ENCODE results near the gene ICA1.

ICA1 gene

GRCh38 chr7:8161364-8161828 is 100.6 kb downstream of the ICA1 start:
- no peak for DNase-seq (ENCODE audit: low read depth in 2 of 2)

- DNase-seq (ENCODE audit: low read depth in 2 of 2), result no peak
Observed at GRCh38 chr7:8160779-8161345, 101.1 kb downstream of the ICA1 start.

GRCh38 chr7:8160250-8160649 is 101.7 kb downstream of the ICA1 start:
- no peak for DNase-seq (ENCODE audit: low read depth in 2 of 2)

- DNase-seq (ENCODE audit: low read depth in 2 of 2), result no peak
Observed at GRCh38 chr7:8159595-8159994, 102.4 kb downstream of the ICA1 start.

- no peak for DNase-seq (ENCODE audit: low read depth in 2 of 2)
Observed at GRCh38 chr7:8157296-8157695, 104.7 kb downstream of the ICA1 start.

GRCh38 chr7:8155836-8156235 is 106.1 kb downstream of the ICA1 start:
- no peak for DNase-seq (ENCODE audit: low read depth in 2 of 2)

GRCh38 chr7:8154272-8154671 is 107.7 kb downstream of the ICA1 start:
- no peak for DNase-seq (ENCODE audit: low read depth in 2 of 2)

- no peak for DNase-seq (ENCODE audit: low read depth in 2 of 2)
Observed at GRCh38 chr7:8152489-8153192, 109.3 kb downstream of the ICA1 start.

GRCh38 chr7:8151161-8151725 is 110.7 kb downstream of the ICA1 start:
- no peak for DNase-seq (ENCODE audit: low read depth in 2 of 2)

- no peak for DNase-seq (ENCODE audit: low read depth in 2 of 2)
Observed at GRCh38 chr7:8149222-8149621, 112.7 kb downstream of the ICA1 start.

- DNase-seq (ENCODE audit: low read depth in 2 of 2), result no peak
Observed at GRCh38 chr7:8147760-8148463, 114.1 kb downstream of the ICA1 start.

GRCh38 chr7:8146788-8147413 is 115.1 kb downstream of the ICA1 start:
- no peak for DNase-seq (ENCODE audit: low read depth in 2 of 2)

- no peak for DNase-seq (ENCODE audit: low read depth in 2 of 2)
Observed at GRCh38 chr7:8146106-8146787, 115.7 kb downstream of the ICA1 start.

GRCh38 chr7:8144856-8145255 is 117.1 kb downstream of the ICA1 start:
- DNase-seq (ENCODE audit: low read depth in 2 of 2), result no peak

GRCh38 chr7:8143151-8143874 is 118.7 kb downstream of the ICA1 start:
- DNase-seq (ENCODE audit: low read depth in 2 of 2), result no peak

GRCh38 chr7:8142477-8142876 is 119.5 kb downstream of the ICA1 start:
- no peak for DNase-seq (ENCODE audit: low read depth in 2 of 2)

- DNase-seq (ENCODE audit: low read depth in 2 of 2), result no peak
Observed at GRCh38 chr7:8141070-8141469, 120.9 kb downstream of the ICA1 start.

GRCh38 chr7:8136051-8136730 is 125.8 kb downstream of the ICA1 start:
- no peak for DNase-seq (ENCODE audit: low read depth in 2 of 2)

GRCh38 chr7:8135417-8135816 is 126.5 kb downstream of the ICA1 start:
- no peak for DNase-seq (ENCODE audit: low read depth in 2 of 2)

GRCh38 chr7:8134089-8134733 is 127.8 kb downstream of the ICA1 start:
- no peak for DNase-seq (ENCODE audit: low read depth in 2 of 2)

Data from stimulated activated CD4-positive, alpha-beta T cell treated with anti-CD3 and anti-CD28 coated beads, Interleukin-1b, Interleukin-23, amount 100 ng/mL, for 4 hours (primary cell).